Measurements from ENCODE around the gene ARHGAP42.

GRCh38 chr11:100777103-100777502 is 90.0 kb downstream of the ARHGAP42 start:
- TF ChIP-seq CTCF (optimal IDR thresholded peaks at IDR 0.05 in 1 of 3, IDR thresholded peaks at IDR 0.05 in 1 of 3, conservative IDR thresholded peaks at IDR 0.05 in 1 of 3; ENCODE audit: extremely low read depth in 1 of 3, insufficient read depth in 2 of 3, low read length in 3 of 3) (no peak), EZH2 (IDR thresholded peaks at IDR 0.05; ENCODE audit: low read length) (no peak)
